AG04450 (cell line): ENCODE results near the gene VPS25. TPM values are rescaled to one million over a fixed set of nuclear protein-coding genes. Genes with fewer than 3 reads are reported as not detected.
A peak's percentile ranks its signal among the peaks of the same experiment; 100 is the strongest.

Experiments
- CTCF ChIA-PET: fragments of 300-600, 350-600 bp; formaldehyde crosslinking; extraction: SDS; loops from one replicate; lab custom pipeline; 2022; ENCODE audit warnings: antibody characterized with exemption, inconsistent platforms; lab: Charles Lee
- POLR2A ChIA-PET: fragments of 350-600 bp; formaldehyde crosslinking; extraction: SDS; loops from one replicate; lab custom pipeline; 2021; ENCODE audit warnings: antibody characterized with exemption, inconsistent platforms; lab: Yijun Ruan, JAX
- DNase-seq: peaks from one replicate; pipeline ENCODE4 v3.0.0-alpha.2; 2011; ENCODE audit warnings: low read depth, low spot score
- H3K27ac ChIP-seq: one replicate; pipeline ENCODE4 v1.5.1; 2012; ENCODE audit warnings: low read depth, low read length, control low read depth
- H3K27me3 ChIP-seq: one replicate; pipeline ENCODE4 v1.6.0; 2012; ENCODE audit warnings: low read length; ENCODE audit not compliant: control insufficient read depth, insufficient read depth
- H3K4me3 ChIP-seq: 2 replicates; pipeline ENCODE4 v1.5.1; 2011; ENCODE audit warnings: mild to moderate bottlenecking, low read depth, low read length, control low read depth
- H3K9me3 ChIP-seq: 2 replicates; pipeline ENCODE4 v1.5.1; 2012; ENCODE audit warnings: low read length; ENCODE audit not compliant: control insufficient read depth, insufficient read depth
- CTCF ChIP-seq: IDR thresholded peaks from 2 replicates; pipeline ENCODE4 v1.5.1; 2011; ENCODE audit warnings: low read depth, low read length, control low read depth, inconsistent platforms
- polyA plus RNA-seq: library from polyadenylated mRNA; depleted of rRNA; stranded (reverse); fragments of >200 nt; gene quantifications from 2 replicates; pipeline ENCODE4 v1.2.3, GENCODE V29; 2011

Gene VPS25
- polyA plus RNA-seq, 1 experiment = 94.0 TPM

DNA sequence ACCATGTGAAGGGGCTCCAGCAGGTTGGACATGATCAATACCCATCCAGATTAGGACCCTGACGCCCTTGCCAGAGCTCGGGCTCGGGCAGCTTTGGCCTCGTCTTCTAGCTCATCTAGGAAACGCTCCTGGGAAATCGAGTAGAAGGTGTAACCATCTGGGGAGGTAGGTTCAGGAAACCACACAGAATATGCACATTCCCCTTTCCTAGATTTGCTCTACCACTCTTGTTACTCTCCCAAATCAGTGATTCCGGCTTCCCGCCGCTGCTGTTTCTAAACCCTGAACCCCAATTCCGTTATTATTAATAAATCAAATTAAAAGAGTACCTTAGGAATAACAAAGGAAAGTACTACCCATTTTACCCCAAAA is 24.7 kb downstream of the VPS25 start:
- Histone ChIP-seq H3K27me3 (peaks cover 3% of the 10 kb centered on the region), H3K4me3 (peak overlapping the region; percentile 96), H3K9me3 (no peaks in the 10 kb centered on the region; the same call in 1 of the 2 replicates), H3K27ac (peak overlapping the region; percentile 57)
- ChIA-PET CTCF (interaction anchor here (0.6 to 1.7 kb wide), 3 partner anchors 22 to 76 kb away, joined by 4 to 9 read pairs (median 4); no protein-coding TSS in a partner anchor), POLR2A (interaction anchor here (0.7 to 1.0 kb wide), 3 partner anchors 16 to 26 kb away, joined by 3 read pairs; partner anchors contain the start of genes BECN1 and VPS25)
- no peak for DNase-seq
- no peak for TF ChIP-seq CTCF

GRCh38 chr17:42798383-42799380 is 25.4 kb downstream of the VPS25 start, which contains the start of the genes CNTD1 and COA3:
TSS of gene CNTD1 (plus strand) at chr17:42798861. CDS start at chr17:42799068, 207 bp downstream.
TSS of gene COA3 (minus strand) at chr17:42798704. CDS start at chr17:42798681, 23 bp downstream.
- no peak for TF ChIP-seq CTCF
- CTCF ChIA-PET = interaction anchor here (1.0 to 1.1 kb wide), 2 partner anchors 20 to 35 kb away, joined by 3 to 4 read pairs; no protein-coding TSS in a partner anchor
- peak; percentile 55 for DNase-seq

DNA sequence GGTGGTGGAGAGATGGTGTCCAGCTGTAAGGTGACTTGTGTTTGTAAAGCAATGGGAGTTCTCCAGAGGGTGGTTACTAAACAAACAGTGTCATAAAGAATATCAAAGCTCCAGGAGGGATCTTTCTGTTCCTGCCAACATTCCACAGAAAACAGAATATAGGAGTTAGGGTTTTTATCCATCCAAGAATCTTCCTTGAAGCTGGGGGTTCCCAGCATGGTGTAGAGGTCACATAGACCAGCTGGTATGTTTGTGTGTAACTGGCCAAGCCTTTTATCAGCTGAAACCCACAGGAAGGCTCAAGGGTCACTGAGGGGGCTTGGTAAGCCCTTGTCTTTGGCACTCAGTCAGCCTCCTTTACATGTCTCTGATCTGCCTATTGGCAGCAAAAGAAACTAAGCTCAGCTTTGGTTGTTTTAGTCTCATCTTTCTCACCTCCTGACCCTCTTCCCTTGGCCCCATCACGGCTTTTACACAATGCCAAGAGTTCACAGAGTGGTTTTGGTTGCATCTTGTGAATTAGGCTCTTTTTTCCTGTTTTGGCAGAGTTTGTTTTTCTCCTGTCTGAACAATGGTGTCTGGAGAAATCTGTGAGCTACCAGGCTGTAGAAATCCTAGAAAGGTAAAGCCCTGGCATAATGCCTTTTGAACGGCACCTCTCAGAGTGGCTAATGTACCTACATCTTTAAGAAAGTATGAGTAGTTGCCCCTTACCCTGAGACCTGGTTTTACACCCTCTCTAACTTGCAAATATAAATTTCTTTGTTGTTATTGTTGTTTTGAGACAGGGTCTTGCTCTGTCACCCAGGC is 30.0 kb downstream of the VPS25 start:
- ChIA-PET POLR2A (interaction anchor here (0.6 to 2.3 kb wide), 3 partner anchors 21 to 102 kb away, joined by 6 to 12 read pairs (median 10); partner anchors contain the start of genes BECN1 and WNK4), CTCF (interaction anchor here (1.4 to 2.3 kb wide), 3 partner anchors 17 to 40 kb away, joined by 3 to 10 read pairs (median 7); partner anchors contain the start of gene BECN1)
- no peak overlapping the region for H3K4me3 ChIP-seq
- H3K27ac ChIP-seq = peak overlapping the region; percentile 54
- peak; percentile 16 for DNase-seq
- peaks cover 3% of the 10 kb centered on the region for H3K27me3 ChIP-seq
- TF ChIP-seq CTCF = no peak
- H3K9me3 ChIP-seq = no peaks in the 10 kb centered on the region; the same call in 1 of the 2 replicates

More at GRCh38 chr17:42798383-42799380, 25.4 kb downstream of the VPS25 start, which contains the start of the genes CNTD1 and COA3:
- Histone ChIP-seq H3K27ac (peak within 1 kb of the TSS; percentile 57), H3K9me3 (no peaks in the 10 kb centered on the region; the same call in 1 of the 2 replicates), H3K27me3 (peaks cover 3% of the 10 kb centered on the region), H3K4me3 (peak within 1 kb of the TSS; percentile 96)
- POLR2A ChIA-PET = interaction anchor here (0.7 to 1.0 kb wide), 4 partner anchors 17 to 26 kb away, joined by 3 read pairs; partner anchors contain the start of genes BECN1 and VPS25

DNA sequence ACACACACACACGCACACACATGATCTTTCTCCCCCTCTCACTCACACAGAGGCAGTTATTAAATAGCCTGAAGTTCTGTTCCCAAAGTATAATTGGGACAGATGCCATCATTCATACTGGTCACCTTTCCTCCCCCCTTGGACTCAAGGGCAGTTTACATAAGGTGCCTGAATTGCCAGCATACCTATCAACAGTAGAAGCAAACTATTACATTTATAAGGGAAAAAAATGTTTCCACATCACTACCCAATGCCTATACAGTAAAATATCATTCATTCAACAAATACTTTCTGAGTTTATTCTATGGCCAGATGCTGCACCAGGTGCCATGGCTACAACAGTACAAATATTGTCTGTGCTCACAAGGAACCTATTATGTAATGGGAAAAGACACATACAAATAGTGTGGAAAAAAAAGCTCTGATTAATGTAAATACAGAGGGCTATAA is 31.7 kb downstream of the VPS25 start:
- CTCF ChIA-PET = interaction anchor here (1.4 kb wide), 1 partner anchor 15 kb away, joined by 4 read pairs; no protein-coding TSS in a partner anchor
- POLR2A ChIA-PET = interaction anchor here (0.6 kb wide), 1 partner anchor 12 kb away, joined by 3 read pairs; no protein-coding TSS in a partner anchor
- no peak for TF ChIP-seq CTCF
- DNase-seq = no peak
- Histone ChIP-seq H3K4me3 (no peak overlapping the region), H3K27me3 (peaks cover 3% of the 10 kb centered on the region), H3K9me3 (no peaks in the 10 kb centered on the region), H3K27ac (no peak overlapping the region)
